22Rv1 (cell line): Measurements from ENCODE around the gene DSTN.

Source experiments
- ZFX ChIP-seq: fragments of 450-650 bp; IDR thresholded peaks from 2 replicates; pipeline ENCODE4 v1.6.1; 2017; ENCODE audit warnings: antibody characterized with exemption, borderline replicate concordance
- TF ChIP-seq, protein P1 (sequence below): fragments of 450-650 bp; IDR thresholded peaks from 2 replicates; pipeline ENCODE4 v1.5.1; 2017; ENCODE audit warnings: mild to moderate bottlenecking

DNA sequence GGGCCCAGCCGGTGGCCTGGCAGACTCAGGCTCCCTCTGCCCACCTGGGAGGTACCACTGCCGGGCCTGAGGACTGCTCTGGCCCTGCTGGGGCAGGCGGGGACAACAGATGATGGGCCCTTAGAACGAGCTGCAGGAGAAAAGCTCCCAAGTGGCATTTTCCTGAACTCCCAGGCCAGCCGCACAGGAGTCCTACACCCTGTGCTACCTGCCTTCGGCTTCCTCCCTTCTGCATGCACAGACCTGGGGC lies 41.3 kb downstream of the DSTN start:
- TF ChIP-seq, protein P1, sequence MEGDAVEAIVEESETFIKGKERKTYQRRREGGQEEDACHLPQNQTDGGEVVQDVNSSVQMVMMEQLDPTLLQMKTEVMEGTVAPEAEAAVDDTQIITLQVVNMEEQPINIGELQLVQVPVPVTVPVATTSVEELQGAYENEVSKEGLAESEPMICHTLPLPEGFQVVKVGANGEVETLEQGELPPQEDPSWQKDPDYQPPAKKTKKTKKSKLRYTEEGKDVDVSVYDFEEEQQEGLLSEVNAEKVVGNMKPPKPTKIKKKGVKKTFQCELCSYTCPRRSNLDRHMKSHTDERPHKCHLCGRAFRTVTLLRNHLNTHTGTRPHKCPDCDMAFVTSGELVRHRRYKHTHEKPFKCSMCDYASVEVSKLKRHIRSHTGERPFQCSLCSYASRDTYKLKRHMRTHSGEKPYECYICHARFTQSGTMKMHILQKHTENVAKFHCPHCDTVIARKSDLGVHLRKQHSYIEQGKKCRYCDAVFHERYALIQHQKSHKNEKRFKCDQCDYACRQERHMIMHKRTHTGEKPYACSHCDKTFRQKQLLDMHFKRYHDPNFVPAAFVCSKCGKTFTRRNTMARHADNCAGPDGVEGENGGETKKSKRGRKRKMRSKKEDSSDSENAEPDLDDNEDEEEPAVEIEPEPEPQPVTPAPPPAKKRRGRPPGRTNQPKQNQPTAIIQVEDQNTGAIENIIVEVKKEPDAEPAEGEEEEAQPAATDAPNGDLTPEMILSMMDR = no peak
- TF ChIP-seq ZFX = no peak
